ENCODE results near the gene MROH8.

Gene MROH8

DNA sequence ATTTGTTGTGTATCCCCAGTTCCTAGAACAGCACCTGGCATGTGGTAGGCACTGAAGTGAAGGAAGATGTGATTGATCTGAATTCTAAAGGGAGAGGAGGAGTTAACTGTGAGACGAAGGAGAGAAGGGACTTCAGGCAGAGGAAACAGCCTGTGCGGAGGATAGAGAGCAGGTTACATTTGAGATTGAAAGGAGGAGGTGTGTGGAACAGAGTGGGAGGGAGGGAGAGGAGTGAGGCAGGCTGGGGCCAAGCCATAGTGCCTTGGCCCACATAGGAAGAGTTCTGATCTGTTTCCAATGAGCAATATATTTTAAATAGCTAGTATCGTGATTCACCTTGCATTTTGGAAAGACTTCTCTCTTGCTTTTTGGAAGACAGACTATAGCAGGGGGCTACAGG, 13.9 kb upstream of the MROH8 start:
- Histone ChIP-seq H3F3A (ENCODE audit: insufficient read depth, low read length) (no peaks in the 10 kb centered on the region), H3K36me3 (ENCODE audit: insufficient read depth, low read length) (peaks cover 61% of the 10 kb centered on the region), H3K4me2 (ENCODE audit: low read length) (no peak overlapping the region), H3K27ac (ENCODE audit: low read depth, low read length, poor library complexity, severe bottlenecking) (no peak overlapping the region), H3K27me3 (ENCODE audit: insufficient read depth, low read length) (no peaks in the 10 kb centered on the region), H3K9me3 (ENCODE audit: low read length) (no peaks in the 10 kb centered on the region), H3K9ac (ENCODE audit: low read length) (no peak overlapping the region), H3K4me3 (ENCODE audit: low read depth, low read length, poor library complexity, severe bottlenecking) (no peak overlapping the region), H3K4me1 (ENCODE audit: insufficient read depth, low read length, severe bottlenecking) (peaks cover 26% of the 10 kb centered on the region), H3K9me2 (ENCODE audit: low read depth, low read length) (no peaks in the 10 kb centered on the region), H2AFZ (ENCODE audit: low read length) (no peak overlapping the region), H4K20me1 (ENCODE audit: insufficient read depth, low read length) (0 out of 2 replicates have a peak, but pooled peaks cover 3% of the 10 kb centered on the region), H3K79me2 (ENCODE audit: insufficient read depth, low read length) (peaks cover 50% of the 10 kb centered on the region)
- no peak for TF ChIP-seq EZH2 (IDR thresholded peaks at IDR 0.05; ENCODE audit: borderline replicate concordance, low read length)
- TF ChIP-seq, protein P1, sequence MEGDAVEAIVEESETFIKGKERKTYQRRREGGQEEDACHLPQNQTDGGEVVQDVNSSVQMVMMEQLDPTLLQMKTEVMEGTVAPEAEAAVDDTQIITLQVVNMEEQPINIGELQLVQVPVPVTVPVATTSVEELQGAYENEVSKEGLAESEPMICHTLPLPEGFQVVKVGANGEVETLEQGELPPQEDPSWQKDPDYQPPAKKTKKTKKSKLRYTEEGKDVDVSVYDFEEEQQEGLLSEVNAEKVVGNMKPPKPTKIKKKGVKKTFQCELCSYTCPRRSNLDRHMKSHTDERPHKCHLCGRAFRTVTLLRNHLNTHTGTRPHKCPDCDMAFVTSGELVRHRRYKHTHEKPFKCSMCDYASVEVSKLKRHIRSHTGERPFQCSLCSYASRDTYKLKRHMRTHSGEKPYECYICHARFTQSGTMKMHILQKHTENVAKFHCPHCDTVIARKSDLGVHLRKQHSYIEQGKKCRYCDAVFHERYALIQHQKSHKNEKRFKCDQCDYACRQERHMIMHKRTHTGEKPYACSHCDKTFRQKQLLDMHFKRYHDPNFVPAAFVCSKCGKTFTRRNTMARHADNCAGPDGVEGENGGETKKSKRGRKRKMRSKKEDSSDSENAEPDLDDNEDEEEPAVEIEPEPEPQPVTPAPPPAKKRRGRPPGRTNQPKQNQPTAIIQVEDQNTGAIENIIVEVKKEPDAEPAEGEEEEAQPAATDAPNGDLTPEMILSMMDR (IDR thresholded peaks at IDR 0.05; ENCODE audit: low read length): no peak

DNA sequence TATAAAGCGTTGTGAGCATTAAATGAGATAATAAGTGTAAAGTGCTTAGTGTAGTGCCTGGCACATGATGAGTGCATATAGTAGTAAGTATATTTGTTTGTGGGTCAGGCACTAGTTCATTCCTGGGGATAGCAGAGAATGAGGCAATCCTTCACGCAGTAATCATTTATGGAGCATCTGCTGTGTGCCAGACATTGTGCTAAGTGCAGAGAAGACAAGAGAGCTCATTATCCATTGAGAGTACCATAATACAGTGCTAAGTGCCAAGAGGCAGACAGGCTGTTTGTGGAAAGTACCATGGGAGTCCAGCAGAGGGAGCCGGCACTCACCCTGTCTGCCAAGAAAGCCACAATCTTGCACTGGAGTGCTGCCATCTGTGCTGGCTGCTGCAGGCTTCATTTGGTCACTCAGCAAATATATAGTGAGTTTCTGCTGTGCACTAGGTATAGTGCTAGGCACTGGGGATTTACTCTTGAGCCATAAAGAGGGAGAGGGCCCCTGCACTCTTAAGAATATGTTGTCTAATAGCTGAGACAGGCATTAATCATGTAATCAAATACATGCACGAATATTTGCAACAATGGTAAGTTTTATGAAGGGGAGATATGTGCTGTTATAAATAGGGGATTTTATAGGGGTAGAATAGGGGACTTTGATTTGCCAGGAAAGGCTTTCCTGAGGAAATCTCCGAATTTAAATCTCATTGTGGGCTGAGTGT, 12.9 kb upstream of the MROH8 start:
- Histone ChIP-seq H3K9me2 (ENCODE audit: low read depth, low read length) (no peaks in the 10 kb centered on the region), H2AFZ (ENCODE audit: low read length) (no peak overlapping the region), H3K27me3 (ENCODE audit: insufficient read depth, low read length) (no peaks in the 10 kb centered on the region), H3K27ac (ENCODE audit: low read depth, low read length, poor library complexity, severe bottlenecking) (no peak overlapping the region), H4K20me1 (ENCODE audit: insufficient read depth, low read length) (no peaks in the 10 kb centered on the region), H3F3A (ENCODE audit: insufficient read depth, low read length) (no peaks in the 10 kb centered on the region), H3K4me3 (ENCODE audit: low read depth, low read length, poor library complexity, severe bottlenecking) (no peak overlapping the region), H3K36me3 (ENCODE audit: insufficient read depth, low read length) (peaks cover 59% of the 10 kb centered on the region), H3K79me2 (ENCODE audit: insufficient read depth, low read length) (peaks cover 47% of the 10 kb centered on the region), H3K9ac (ENCODE audit: low read length) (no peak overlapping the region), H3K9me3 (ENCODE audit: low read length) (no peaks in the 10 kb centered on the region), H3K4me1 (ENCODE audit: insufficient read depth, low read length, severe bottlenecking) (peaks cover 26% of the 10 kb centered on the region), H3K4me2 (ENCODE audit: low read length) (no peak overlapping the region)
- TF ChIP-seq, protein P1 (IDR thresholded peaks at IDR 0.05; ENCODE audit: low read length): peak; percentile 89
- no peak for TF ChIP-seq EZH2 (IDR thresholded peaks at IDR 0.05; ENCODE audit: borderline replicate concordance, low read length)

DNA sequence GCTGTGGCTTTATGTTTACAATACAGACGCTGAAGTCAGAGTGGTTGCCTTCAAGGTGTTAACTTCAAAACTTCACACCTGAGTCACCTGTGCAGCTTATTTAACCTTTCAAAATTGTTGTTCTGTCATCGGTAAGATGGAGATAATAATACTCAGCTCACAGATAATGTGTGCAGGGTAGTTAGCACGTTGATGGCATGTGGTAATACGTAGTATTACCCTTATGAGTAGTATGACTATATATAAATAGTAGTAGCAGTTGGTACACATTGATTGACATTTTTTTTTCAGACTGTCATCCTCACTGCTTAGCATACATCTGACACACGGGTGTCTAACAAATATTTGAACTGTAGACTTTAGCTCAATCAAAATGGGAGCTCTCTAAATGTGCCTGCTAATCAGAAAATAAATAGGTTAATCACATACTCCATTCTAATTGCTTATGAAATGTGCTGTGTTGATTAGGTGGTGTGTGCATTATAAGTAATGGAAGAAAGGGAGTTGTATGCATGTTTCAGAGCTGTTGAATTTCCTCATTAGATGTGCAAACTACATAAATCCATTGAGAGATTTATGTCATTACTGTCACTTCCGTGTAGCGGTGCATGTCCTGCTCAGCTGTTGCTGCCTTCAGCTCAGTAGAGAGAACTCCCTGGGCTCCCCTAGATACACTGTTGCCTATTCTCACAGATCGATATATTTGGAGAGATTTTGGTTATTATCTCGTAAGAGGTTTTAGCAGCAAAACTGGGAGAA, 11.2 kb upstream of the MROH8 start:
- Histone ChIP-seq H2AFZ (ENCODE audit: low read length) (no peak overlapping the region), H3F3A (ENCODE audit: insufficient read depth, low read length) (no peaks in the 10 kb centered on the region), H3K9ac (ENCODE audit: low read length) (no peak overlapping the region), H4K20me1 (ENCODE audit: insufficient read depth, low read length) (no peaks in the 10 kb centered on the region), H3K27ac (ENCODE audit: low read depth, low read length, poor library complexity, severe bottlenecking) (no peak overlapping the region), H3K9me2 (ENCODE audit: low read depth, low read length) (no peaks in the 10 kb centered on the region), H3K4me3 (ENCODE audit: low read depth, low read length, poor library complexity, severe bottlenecking) (no peak overlapping the region), H3K27me3 (ENCODE audit: insufficient read depth, low read length) (no peaks in the 10 kb centered on the region), H3K79me2 (ENCODE audit: insufficient read depth, low read length) (peaks cover 41% of the 10 kb centered on the region), H3K4me2 (ENCODE audit: low read length) (peak overlapping the region; percentile 11; the same call in 1 of the 2 replicates), H3K4me1 (ENCODE audit: insufficient read depth, low read length, severe bottlenecking) (peaks cover 26% of the 10 kb centered on the region), H3K9me3 (ENCODE audit: low read length) (no peaks in the 10 kb centered on the region), H3K36me3 (ENCODE audit: insufficient read depth, low read length) (peaks cover 64% of the 10 kb centered on the region)
- TF ChIP-seq, protein P1 (IDR thresholded peaks at IDR 0.05; ENCODE audit: low read length): no peak
- TF ChIP-seq EZH2 (IDR thresholded peaks at IDR 0.05; ENCODE audit: borderline replicate concordance, low read length): no peak

Data from OCI-LY1 (cell line).